B cell (primary cell): Measurements from ENCODE around the gene TSHZ1.

ENCODE experiments used
- EZH2 ChIP-seq: IDR thresholded peaks from 2 replicates; pipeline ENCODE4 v1.6.1; 2012; ENCODE audit warnings: borderline replicate concordance, low read depth, mild to moderate bottlenecking, moderate library complexity, low read length; ENCODE audit not compliant: insufficient read depth, poor library complexity, severe bottlenecking
- TF ChIP-seq, protein P1 (sequence below): fragments of 200-600 bp; IDR thresholded peaks from one replicate; pipeline ENCODE4 v1.8.0; 2022; ENCODE audit warnings: antibody characterized with exemption, mild to moderate bottlenecking

DNA sequence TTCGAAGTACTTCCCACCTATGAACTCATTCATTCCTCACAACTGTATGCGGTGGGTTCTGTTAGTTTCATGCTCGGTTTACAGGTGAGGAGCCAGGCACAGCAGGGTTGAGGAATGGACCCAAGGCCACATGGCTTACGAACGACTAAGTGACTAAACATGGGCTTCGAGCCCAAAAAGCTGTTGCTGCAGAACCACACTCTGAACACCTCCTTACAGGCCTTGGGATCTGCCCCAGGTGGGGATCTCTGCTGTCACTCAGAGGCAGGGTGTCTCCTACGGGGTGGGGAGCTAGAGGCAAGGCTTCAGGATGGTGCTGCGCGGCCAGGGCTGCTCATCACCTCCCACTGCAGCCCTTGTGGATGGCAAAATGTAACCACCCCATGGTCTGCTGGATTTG lies 80.9 kb downstream of the TSHZ1 start:
- TF ChIP-seq EZH2 = no peak
- TF ChIP-seq, protein P1, sequence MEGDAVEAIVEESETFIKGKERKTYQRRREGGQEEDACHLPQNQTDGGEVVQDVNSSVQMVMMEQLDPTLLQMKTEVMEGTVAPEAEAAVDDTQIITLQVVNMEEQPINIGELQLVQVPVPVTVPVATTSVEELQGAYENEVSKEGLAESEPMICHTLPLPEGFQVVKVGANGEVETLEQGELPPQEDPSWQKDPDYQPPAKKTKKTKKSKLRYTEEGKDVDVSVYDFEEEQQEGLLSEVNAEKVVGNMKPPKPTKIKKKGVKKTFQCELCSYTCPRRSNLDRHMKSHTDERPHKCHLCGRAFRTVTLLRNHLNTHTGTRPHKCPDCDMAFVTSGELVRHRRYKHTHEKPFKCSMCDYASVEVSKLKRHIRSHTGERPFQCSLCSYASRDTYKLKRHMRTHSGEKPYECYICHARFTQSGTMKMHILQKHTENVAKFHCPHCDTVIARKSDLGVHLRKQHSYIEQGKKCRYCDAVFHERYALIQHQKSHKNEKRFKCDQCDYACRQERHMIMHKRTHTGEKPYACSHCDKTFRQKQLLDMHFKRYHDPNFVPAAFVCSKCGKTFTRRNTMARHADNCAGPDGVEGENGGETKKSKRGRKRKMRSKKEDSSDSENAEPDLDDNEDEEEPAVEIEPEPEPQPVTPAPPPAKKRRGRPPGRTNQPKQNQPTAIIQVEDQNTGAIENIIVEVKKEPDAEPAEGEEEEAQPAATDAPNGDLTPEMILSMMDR = no peak
